Measurements from ENCODE around the gene PXK. TPM values are rescaled to one million over a fixed set of nuclear protein-coding genes. Genes with fewer than 3 reads are reported as not detected.

The PXK gene
- total RNA-seq, 1 donor from 2014 or later: 18.8 TPM

DNA sequence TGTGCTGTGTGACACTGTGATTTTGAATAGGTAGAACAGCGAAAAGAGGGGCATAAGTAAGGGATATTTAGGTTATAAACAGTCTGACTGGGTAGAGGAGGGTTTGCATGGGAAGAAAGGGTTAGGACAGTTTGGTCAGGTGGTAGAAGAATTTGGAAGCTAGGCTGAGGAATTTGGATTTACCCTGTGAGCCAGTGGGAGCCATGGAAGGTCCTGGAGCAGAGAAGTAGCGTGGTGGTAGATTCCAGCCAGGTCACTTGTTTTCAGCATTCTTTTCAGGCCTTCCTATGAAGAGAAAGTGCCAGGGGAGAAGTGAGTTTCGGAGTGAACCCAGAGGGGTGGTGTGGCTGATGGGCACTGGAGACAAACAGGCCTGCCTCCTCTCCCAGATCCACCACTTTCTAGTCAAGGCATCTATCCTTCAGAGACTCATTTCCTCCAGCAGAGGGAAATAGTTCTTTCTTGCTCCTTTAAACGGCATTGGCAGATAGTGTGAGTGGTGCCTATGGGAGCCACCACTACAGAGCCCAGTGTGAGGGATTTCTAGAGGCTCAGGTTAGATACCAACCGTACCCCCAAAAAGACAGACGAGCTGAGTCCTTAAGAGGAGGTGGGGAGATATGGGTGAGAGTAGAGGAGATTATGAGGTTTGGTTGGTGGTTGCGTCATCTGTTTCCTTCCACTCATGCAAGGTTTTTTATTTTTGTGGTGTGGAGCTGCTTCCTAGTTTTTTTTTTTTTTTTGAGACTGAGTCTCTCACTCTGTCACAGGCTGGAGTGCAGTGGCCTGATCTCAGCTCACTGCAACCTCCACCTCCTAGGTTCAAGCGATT is 21.2 kb downstream of the PXK start:
- no peaks in the 10 kb centered on the region for H3K9me3 Mint-ChIP-seq (ENCODE audit: unreplicated experiment)
- H3K27me3 Mint-ChIP-seq (ENCODE audit: unreplicated experiment): no peaks in the 10 kb centered on the region
- H3K4me1 Mint-ChIP-seq (ENCODE audit: unreplicated experiment): peaks cover 10% of the 10 kb centered on the region
- TF ChIP-seq, protein P1, sequence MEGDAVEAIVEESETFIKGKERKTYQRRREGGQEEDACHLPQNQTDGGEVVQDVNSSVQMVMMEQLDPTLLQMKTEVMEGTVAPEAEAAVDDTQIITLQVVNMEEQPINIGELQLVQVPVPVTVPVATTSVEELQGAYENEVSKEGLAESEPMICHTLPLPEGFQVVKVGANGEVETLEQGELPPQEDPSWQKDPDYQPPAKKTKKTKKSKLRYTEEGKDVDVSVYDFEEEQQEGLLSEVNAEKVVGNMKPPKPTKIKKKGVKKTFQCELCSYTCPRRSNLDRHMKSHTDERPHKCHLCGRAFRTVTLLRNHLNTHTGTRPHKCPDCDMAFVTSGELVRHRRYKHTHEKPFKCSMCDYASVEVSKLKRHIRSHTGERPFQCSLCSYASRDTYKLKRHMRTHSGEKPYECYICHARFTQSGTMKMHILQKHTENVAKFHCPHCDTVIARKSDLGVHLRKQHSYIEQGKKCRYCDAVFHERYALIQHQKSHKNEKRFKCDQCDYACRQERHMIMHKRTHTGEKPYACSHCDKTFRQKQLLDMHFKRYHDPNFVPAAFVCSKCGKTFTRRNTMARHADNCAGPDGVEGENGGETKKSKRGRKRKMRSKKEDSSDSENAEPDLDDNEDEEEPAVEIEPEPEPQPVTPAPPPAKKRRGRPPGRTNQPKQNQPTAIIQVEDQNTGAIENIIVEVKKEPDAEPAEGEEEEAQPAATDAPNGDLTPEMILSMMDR (IDR thresholded peaks at IDR 0.05; ENCODE audit: unreplicated experiment): no peak
- no peaks in the 10 kb centered on the region for H3K36me3 Mint-ChIP-seq (ENCODE audit: low read depth, unreplicated experiment)
- H3K4me3 Mint-ChIP-seq (ENCODE audit: unreplicated experiment): no peak overlapping the region
- no peak overlapping the region for H3K27ac Mint-ChIP-seq (ENCODE audit: unreplicated experiment)
- no peak for DNase-seq (ENCODE audit: low spot score)

DNA sequence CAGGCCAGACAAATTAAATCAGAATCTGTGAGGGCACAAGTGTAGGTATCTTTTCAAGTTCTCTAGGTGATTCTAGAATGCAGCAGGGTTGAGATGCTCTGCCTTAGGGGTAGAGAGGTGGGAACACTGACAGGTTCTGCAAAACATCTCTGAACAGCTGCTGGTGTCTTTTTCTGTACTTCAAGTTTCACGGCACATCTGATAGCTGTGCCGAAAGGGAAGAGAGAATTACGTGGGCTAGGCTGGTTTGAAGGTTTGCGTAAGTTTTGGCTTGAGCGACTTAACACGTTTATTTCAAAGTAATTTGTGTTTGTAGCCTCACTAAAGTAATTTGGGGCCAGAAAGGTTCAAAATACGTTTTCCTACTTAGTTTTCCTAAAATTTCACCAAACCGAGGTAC is 22.5 kb downstream of the PXK start:
- H3K9me3 Mint-ChIP-seq (ENCODE audit: unreplicated experiment): no peaks in the 10 kb centered on the region
- TF ChIP-seq, protein P1 (IDR thresholded peaks at IDR 0.05; ENCODE audit: unreplicated experiment): no peak
- H3K27me3 Mint-ChIP-seq (ENCODE audit: unreplicated experiment): no peaks in the 10 kb centered on the region
- H3K4me3 Mint-ChIP-seq (ENCODE audit: unreplicated experiment): no peak overlapping the region
- no peak overlapping the region for H3K27ac Mint-ChIP-seq (ENCODE audit: unreplicated experiment)
- H3K4me1 Mint-ChIP-seq (ENCODE audit: unreplicated experiment): peaks cover 10% of the 10 kb centered on the region
- no peak for DNase-seq (ENCODE audit: low spot score)
- no peaks in the 10 kb centered on the region for H3K36me3 Mint-ChIP-seq (ENCODE audit: low read depth, unreplicated experiment)

DNA sequence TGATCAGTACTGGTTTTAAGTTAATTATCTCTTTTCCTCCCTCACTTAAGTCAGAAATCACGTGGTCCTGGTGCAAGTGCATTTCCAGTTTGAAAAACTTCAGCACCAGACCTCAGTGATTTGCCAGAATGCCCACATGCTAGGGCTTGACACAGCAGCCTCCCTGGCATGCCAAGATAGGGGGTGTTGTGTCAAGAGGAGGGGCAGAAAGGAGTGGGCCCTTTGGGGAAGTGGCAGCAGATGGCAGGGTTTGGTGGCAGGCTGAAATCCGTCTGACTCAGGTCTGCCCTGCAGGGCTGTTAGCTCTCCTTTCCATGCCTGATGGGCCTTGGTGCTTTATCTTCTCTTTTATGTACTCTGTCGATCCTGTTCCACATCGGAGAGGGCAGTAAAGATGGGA is 23.4 kb downstream of the PXK start:
- Mint-ChIP-seq H3K4me3 (ENCODE audit: unreplicated experiment) (no peak overlapping the region), H3K27ac (ENCODE audit: unreplicated experiment) (no peak overlapping the region), H3K4me1 (ENCODE audit: unreplicated experiment) (peaks cover 10% of the 10 kb centered on the region), H3K27me3 (ENCODE audit: unreplicated experiment) (no peaks in the 10 kb centered on the region), H3K9me3 (ENCODE audit: unreplicated experiment) (no peaks in the 10 kb centered on the region), H3K36me3 (ENCODE audit: low read depth, unreplicated experiment) (no peaks in the 10 kb centered on the region)
- DNase-seq (ENCODE audit: low spot score): no peak
- TF ChIP-seq, protein P1 (IDR thresholded peaks at IDR 0.05; ENCODE audit: unreplicated experiment): no peak

DNA sequence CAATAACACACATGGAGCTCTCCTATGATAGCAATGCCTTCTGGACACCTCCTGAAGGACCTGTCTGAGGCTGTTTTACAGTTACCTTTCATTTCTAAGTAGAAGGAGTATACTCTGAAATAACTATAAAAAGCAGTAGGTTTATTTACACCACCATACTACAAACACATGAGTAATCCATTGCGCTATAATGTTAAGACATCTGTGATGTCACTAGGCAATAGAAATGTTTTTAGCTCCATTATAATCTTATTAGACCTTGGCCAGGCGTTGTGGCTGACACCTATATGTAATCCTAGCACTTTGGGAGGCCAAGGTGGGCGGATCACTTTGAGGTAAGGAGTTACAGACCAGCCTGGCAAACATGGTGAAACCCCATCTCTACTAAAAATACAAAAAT is 24.7 kb downstream of the PXK start:
- peaks cover 10% of the 10 kb centered on the region for H3K4me1 Mint-ChIP-seq (ENCODE audit: unreplicated experiment)
- H3K27ac Mint-ChIP-seq (ENCODE audit: unreplicated experiment): peak overlapping the region; percentile 7
- H3K9me3 Mint-ChIP-seq (ENCODE audit: unreplicated experiment): no peaks in the 10 kb centered on the region
- TF ChIP-seq, protein P1 (IDR thresholded peaks at IDR 0.05; ENCODE audit: unreplicated experiment): no peak
- H3K36me3 Mint-ChIP-seq (ENCODE audit: low read depth, unreplicated experiment): no peaks in the 10 kb centered on the region
- H3K4me3 Mint-ChIP-seq (ENCODE audit: unreplicated experiment): no peak overlapping the region
- no peak for DNase-seq (ENCODE audit: low spot score)
- H3K27me3 Mint-ChIP-seq (ENCODE audit: unreplicated experiment): no peaks in the 10 kb centered on the region

DNA sequence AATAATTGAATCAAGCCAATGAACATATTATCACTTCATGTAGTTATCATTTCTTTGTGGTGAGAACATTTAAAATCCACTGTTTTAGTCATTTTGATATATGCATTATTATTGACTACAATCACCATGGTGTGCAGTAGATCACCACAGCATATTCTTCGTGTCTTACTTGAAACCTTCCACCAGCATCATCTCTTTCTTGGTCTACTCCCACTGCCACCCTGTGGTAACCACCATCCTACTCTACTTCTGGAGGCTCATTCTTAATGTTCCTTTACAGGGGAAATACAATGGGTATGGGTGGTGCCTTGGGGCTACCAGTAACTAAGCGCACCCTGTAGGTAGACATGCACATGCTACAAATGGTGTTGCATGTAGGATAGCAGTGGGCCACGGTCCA is 25.4 kb downstream of the PXK start:
- DNase-seq (ENCODE audit: low spot score): no peak
- Mint-ChIP-seq H3K27ac (ENCODE audit: unreplicated experiment) (no peak overlapping the region), H3K4me1 (ENCODE audit: unreplicated experiment) (peaks cover 10% of the 10 kb centered on the region), H3K4me3 (ENCODE audit: unreplicated experiment) (no peak overlapping the region), H3K27me3 (ENCODE audit: unreplicated experiment) (no peaks in the 10 kb centered on the region), H3K36me3 (ENCODE audit: low read depth, unreplicated experiment) (no peaks in the 10 kb centered on the region), H3K9me3 (ENCODE audit: unreplicated experiment) (no peaks in the 10 kb centered on the region)
- TF ChIP-seq, protein P1 (IDR thresholded peaks at IDR 0.05; ENCODE audit: unreplicated experiment): no peak

Measured in endothelial cell (in vitro differentiated cells).